ENCODE data around the gene FAM229B. TPM values are rescaled to one million over a fixed set of nuclear protein-coding genes. Genes with fewer than 3 reads are reported as not detected.

FAM229B gene
- total and polyA plus RNA-seq, 2 donors (not counting 1 experiment from before 2014, with no cell fraction given): 20.3 to 23.8 TPM

DNA sequence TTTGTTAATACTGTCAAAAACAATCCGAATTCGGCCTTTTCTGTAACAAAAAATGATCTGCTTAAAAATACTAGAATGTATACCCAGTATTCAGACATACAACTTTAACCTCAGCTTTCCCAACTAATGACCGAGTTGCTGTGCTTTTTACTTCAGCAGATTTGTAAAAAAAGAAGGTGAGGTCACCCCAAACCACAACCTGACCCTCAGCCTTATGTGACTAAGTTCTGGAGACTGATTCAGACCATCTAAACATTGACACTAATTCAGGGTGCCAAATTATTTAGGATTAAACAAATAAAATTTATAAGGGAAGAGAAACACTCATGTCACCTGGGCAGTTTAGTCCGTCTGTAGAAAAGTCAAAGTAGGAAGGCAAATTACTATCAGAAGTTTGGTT is 25.8 kb upstream of the FAM229B start:
- Histone ChIP-seq H3K4me3 (replicated peaks in 1 of 4; ENCODE audit: control extremely low read depth in 1 of 4, insufficient read depth in 1 of 4, low read depth in 3 of 4, low read length in 4 of 4) (no peak overlapping the region), H4K20me1 (ENCODE audit: control insufficient read depth, extremely low read depth, insufficient read depth, low read length) (no peaks in the 10 kb centered on the region), H3K9ac (ENCODE audit: insufficient read depth, low read length) (no peak overlapping the region), H2AFZ (ENCODE audit: low read length) (no peak overlapping the region), H3K27me3 (ENCODE audit: control insufficient read depth, insufficient read depth, low read length) (no peaks in the 10 kb centered on the region), H3K9me3 (ENCODE audit: control insufficient read depth, insufficient read depth, low read depth, low read length) (no peaks in the 10 kb centered on the region), H3K79me2 (ENCODE audit: control insufficient read depth, insufficient read depth, low read length) (no peaks in the 10 kb centered on the region), H3K4me1 (ENCODE audit: control insufficient read depth, extremely low read depth, insufficient read depth, low read length) (no peaks in the 10 kb centered on the region), H3K4me2 (ENCODE audit: extremely low read depth, insufficient read depth, low read length) (no peak overlapping the region), H3K27ac (ENCODE audit: insufficient read depth, low read length) (no peak overlapping the region), H3K36me3 (ENCODE audit: control insufficient read depth, insufficient read depth, low read length) (no peaks in the 10 kb centered on the region)
- peak; percentile 52 to 76 for DNase-seq (ENCODE audit: low read depth in 2 of 2)
- TF ChIP-seq EZH2 (IDR thresholded peaks at IDR 0.05; ENCODE audit: low read length, missing control alignments): no peak
- TF ChIP-seq CTCF (conservative IDR thresholded peaks at IDR 0.05 in 1 of 2, IDR thresholded peaks at IDR 0.05 in 1 of 2; ENCODE audit: low read depth in 1 of 2, low read length in 2 of 2): no peak

- Histone ChIP-seq H3K27me3 (ENCODE audit: control insufficient read depth, insufficient read depth, low read length) (no peaks in the 10 kb centered on the region), H4K20me1 (ENCODE audit: control insufficient read depth, extremely low read depth, insufficient read depth, low read length) (no peaks in the 10 kb centered on the region), H3K27ac (ENCODE audit: insufficient read depth, low read length) (no peak overlapping the region), H3K4me1 (ENCODE audit: control insufficient read depth, extremely low read depth, insufficient read depth, low read length) (no peaks in the 10 kb centered on the region), H3K9ac (ENCODE audit: insufficient read depth, low read length) (no peak overlapping the region), H3K36me3 (ENCODE audit: control insufficient read depth, insufficient read depth, low read length) (no peaks in the 10 kb centered on the region), H3K4me3 (replicated peaks in 1 of 4; ENCODE audit: control extremely low read depth in 1 of 4, insufficient read depth in 1 of 4, low read depth in 3 of 4, low read length in 4 of 4) (no peak overlapping the region), H3K79me2 (ENCODE audit: control insufficient read depth, insufficient read depth, low read length) (no peaks in the 10 kb centered on the region), H3K4me2 (ENCODE audit: extremely low read depth, insufficient read depth, low read length) (no peak overlapping the region), H3K9me3 (ENCODE audit: control insufficient read depth, insufficient read depth, low read depth, low read length) (no peaks in the 10 kb centered on the region), H2AFZ (ENCODE audit: low read length) (no peak overlapping the region)
- TF ChIP-seq EZH2 (IDR thresholded peaks at IDR 0.05; ENCODE audit: low read length, missing control alignments) (no peak), CTCF (conservative IDR thresholded peaks at IDR 0.05 in 1 of 2, IDR thresholded peaks at IDR 0.05 in 1 of 2; ENCODE audit: low read depth in 1 of 2, low read length in 2 of 2) (no peak)
- DNase-seq (ENCODE audit: low read depth in 2 of 2): no peak
Observed at GRCh38 chr6:112062966-112063365, 24.4 kb upstream of the FAM229B start.

- H3K27me3 ChIP-seq (ENCODE audit: control insufficient read depth, insufficient read depth, low read length): no peaks in the 10 kb centered on the region
- no peaks in the 10 kb centered on the region for H4K20me1 ChIP-seq (ENCODE audit: control insufficient read depth, extremely low read depth, insufficient read depth, low read length)
- peak overlapping the region; percentile 34 for H2AFZ ChIP-seq (ENCODE audit: low read length)
- no peak overlapping the region for H3K27ac ChIP-seq (ENCODE audit: insufficient read depth, low read length)
- no peak for TF ChIP-seq CTCF (conservative IDR thresholded peaks at IDR 0.05 in 1 of 2, IDR thresholded peaks at IDR 0.05 in 1 of 2; ENCODE audit: low read depth in 1 of 2, low read length in 2 of 2)
- TF ChIP-seq EZH2 (IDR thresholded peaks at IDR 0.05; ENCODE audit: low read length, missing control alignments): no peak
- H3K4me1 ChIP-seq (ENCODE audit: control insufficient read depth, extremely low read depth, insufficient read depth, low read length): no peaks in the 10 kb centered on the region
- no peaks in the 10 kb centered on the region for H3K36me3 ChIP-seq (ENCODE audit: control insufficient read depth, insufficient read depth, low read length)
- peak overlapping the region; percentile 46 for H3K4me2 ChIP-seq (ENCODE audit: extremely low read depth, insufficient read depth, low read length)
- H3K79me2 ChIP-seq (ENCODE audit: control insufficient read depth, insufficient read depth, low read length): no peaks in the 10 kb centered on the region
- H3K9ac ChIP-seq (ENCODE audit: insufficient read depth, low read length): no peak overlapping the region
- peak in 1 of 2 donors; percentile 24 for DNase-seq (ENCODE audit: low read depth in 2 of 2)
- H3K9me3 ChIP-seq (ENCODE audit: control insufficient read depth, insufficient read depth, low read depth, low read length): no peaks in the 10 kb centered on the region
- no peak overlapping the region for H3K4me3 ChIP-seq (replicated peaks in 1 of 4; ENCODE audit: control extremely low read depth in 1 of 4, insufficient read depth in 1 of 4, low read depth in 3 of 4, low read length in 4 of 4)
Observed at GRCh38 chr6:112065426-112065986, 21.9 kb upstream of the FAM229B start.
